A549 (cell line): ENCODE data around the gene POLR1E. TPM values are rescaled to one million over a fixed set of nuclear protein-coding genes. Genes with fewer than 3 reads are reported as not detected.
"Not testable (repeated sequence)": the region's sequence is repeated elsewhere in the genome, so short reads cannot be mapped to it uniquely, and the experiment has no call there.

ENCODE experiments used
- ATAC-seq, 2 experiments: fragments of 200-7000 bp in 1 of 2; fragments of >200 bp in 1 of 2; cut with Nextera tagmentation in 1 of 2; cut with Tn5 transposase in 1 of 2; 3 replicates each; pipeline versions ENCODE4 v1.8.0 to v1.9.1; 2018 to 2020; ENCODE audit warnings: mild to moderate bottlenecking in 1 of 2, moderate library complexity in 1 of 2
- CTCF ChIA-PET: fragments of 300-600 bp; sonication (Branson Sonifier 250); formaldehyde crosslinking; extraction: SDS; loops from one replicate; lab custom pipeline; 2021; ENCODE audit warnings: antibody characterized with exemption, inconsistent platforms; lab: Yijun Ruan, JAX
- POLR2A ChIA-PET: fragments of 350-600 bp; formaldehyde crosslinking; extraction: SDS; loops from one replicate; lab custom pipeline; 2021; ENCODE audit warnings: antibody characterized with exemption, inconsistent platforms; lab: Yijun Ruan, JAX
- DNase-seq, 2 experiments: peaks; one replicate each; pipeline versions ENCODE4 v3.0.0 to v3.0.0-alpha.2; 2011 to 2016; ENCODE audit warnings: low read depth in 1 of 2, low spot score in 1 of 2
- FAIRE-seq: peaks from 2 replicates; lab custom pipeline; 2011; peaks lifted over from hg19 to GRCh38; lab: Jason Lieb, UNC
- H3K27ac ChIP-seq, 2 experiments: fragments of >200 bp; sonication (Bioruptor Twin); formaldehyde crosslinking; 3 replicates each; pipeline ENCODE4 v1.5.1; 2016 to 2017
- H3K4me1 ChIP-seq: fragments of >200 bp; sonication (Bioruptor Twin); formaldehyde crosslinking; 3 replicates; pipeline ENCODE4 v1.6.1; 2016
- H3K4me2 ChIP-seq: fragments of >200 bp; sonication (Bioruptor Twin); formaldehyde crosslinking; 3 replicates; pipeline ENCODE4 v1.6.1; 2016
- H3K4me3 ChIP-seq: fragments of >200 bp; sonication (Bioruptor Twin); formaldehyde crosslinking; 3 replicates; pipeline ENCODE4 v1.5.1; 2016
- H3K9me3 ChIP-seq: fragments of >200 bp; sonication (Bioruptor Twin); formaldehyde crosslinking; 3 replicates; pipeline ENCODE4 v1.6.1; 2016
- ELK1 ChIP-seq: fragments of 150-350 bp; IDR thresholded peaks from 2 replicates; pipeline ENCODE4 v1.6.1; 2014; ENCODE audit warnings: low read depth, mild to moderate bottlenecking, low read length
- FOSB ChIP-seq: fragments of 250-450 bp; sonication (Bioruptor Pico); IDR thresholded peaks from 2 replicates; pipeline ENCODE4 v1.5.0; 2020; ENCODE audit warnings: mild to moderate bottlenecking, moderate library complexity
- FOSL2 ChIP-seq, 2 experiments: fragments of 450-650 bp in 1 of 2; fragments of >200 bp in 1 of 2; sonication (Bioruptor Twin) in 1 of 2; formaldehyde crosslinking; IDR thresholded peaks; 2 replicates each; pipeline versions ENCODE4 v1.5.0 to v1.6.1; 2016 to 2020; ENCODE audit warnings: mild to moderate bottlenecking in 1 of 2, moderate library complexity in 1 of 2
- GATA3 ChIP-seq: IDR thresholded peaks from 2 replicates; pipeline ENCODE4 v1.6.1; 2012; ENCODE audit warnings: borderline replicate concordance
- HEYL ChIP-seq: fragments of 250-450 bp; sonication (Bioruptor Pico); IDR thresholded peaks from 2 replicates; pipeline ENCODE4 v1.8.0; 2021; ENCODE audit warnings: mild to moderate bottlenecking, moderate library complexity
- JUN ChIP-seq, 2 experiments: fragments of >200 bp; sonication (Bioruptor Twin); formaldehyde crosslinking; IDR thresholded peaks; 2 replicates in 1 of 2; 3 replicates in 1 of 2; pipeline ENCODE4 v1.6.1; 2016 to 2017
- KDM1A ChIP-seq: fragments of 200-600 bp; sonication (generic); IDR thresholded peaks from 2 replicates; pipeline ENCODE4 v1.6.1; 2016; ENCODE audit warnings: low read depth, mild to moderate bottlenecking
- MAFK ChIP-seq: fragments of 450-650 bp; IDR thresholded peaks from 2 replicates; pipeline ENCODE4 v1.6.1; 2014; ENCODE audit not compliant: partially characterized antibody
- MAX ChIP-seq: IDR thresholded peaks from 2 replicates; pipeline ENCODE4 v1.6.1; 2012
- PHF8 ChIP-seq: fragments of 200-600 bp; sonication (generic); IDR thresholded peaks from 2 replicates; pipeline ENCODE4 v1.6.1; 2016; ENCODE audit warnings: low read depth, mild to moderate bottlenecking, antibody characterized with exemption, moderate library complexity, borderline replicate concordance
- POLR2A ChIP-seq: IDR thresholded peaks from 2 replicates; pipeline ENCODE4 v1.6.1; 2012; ENCODE audit warnings: mild to moderate bottlenecking, low read length
- RAD21 ChIP-seq, 2 experiments: fragments of >200 bp in 1 of 2; sonication (Bioruptor Twin) in 1 of 2; formaldehyde crosslinking in 1 of 2; IDR thresholded peaks in 1 of 2; conservative IDR thresholded peaks in 1 of 2; 2 replicates in 1 of 2; 3 replicates in 1 of 2; pipeline ENCODE4 v1.6.1; 2012 to 2018; ENCODE audit warnings: inconsistent platforms in 1 of 2
- RNF2 ChIP-seq: fragments of 200-600 bp; sonication (generic); IDR thresholded peaks from 2 replicates; pipeline ENCODE4 v1.6.1; 2016; ENCODE audit warnings: low read depth, mild to moderate bottlenecking, antibody characterized with exemption, moderate library complexity, borderline replicate concordance
- SREBF2 ChIP-seq: fragments of 450-650 bp; IDR thresholded peaks from 2 replicates; pipeline ENCODE4 v1.6.1; 2014; ENCODE audit warnings: mild to moderate bottlenecking, moderate library complexity
- TFCP2L1 ChIP-seq: fragments of 250-450 bp; sonication (Bioruptor Pico); IDR thresholded peaks from 2 replicates; pipeline ENCODE4 v1.5.0; 2021; ENCODE audit warnings: mild to moderate bottlenecking
- TP53 ChIP-seq: fragments of 250-450 bp; sonication (Bioruptor Pico); IDR thresholded peaks from 2 replicates; pipeline ENCODE4 v1.5.0; 2021; ENCODE audit warnings: mild to moderate bottlenecking, moderate library complexity
- USF2 ChIP-seq: fragments of 450-650 bp; IDR thresholded peaks from 2 replicates; pipeline ENCODE4 v1.6.1; 2014; ENCODE audit warnings: antibody characterized with exemption
- ZC3H11A ChIP-seq: fragments of 450-650 bp; IDR thresholded peaks from 2 replicates; pipeline ENCODE4 v1.6.1; 2014; ENCODE audit warnings: antibody characterized with exemption, mild to moderate bottlenecking
- ZFP36 ChIP-seq: fragments of 450-650 bp; IDR thresholded peaks from 2 replicates; pipeline ENCODE4 v1.6.1; 2014; ENCODE audit warnings: borderline replicate concordance; ENCODE audit not compliant: partially characterized antibody
- ZNF302 ChIP-seq: fragments of 250-450 bp; sonication (Bioruptor Pico); IDR thresholded peaks from 2 replicates; pipeline ENCODE4 v1.9.0; 2021; ENCODE audit warnings: inconsistent platforms, mild to moderate bottlenecking, moderate library complexity
- ZSCAN20 ChIP-seq: fragments of 250-450 bp; sonication (Bioruptor Pico); IDR thresholded peaks from 2 replicates; pipeline ENCODE4 v1.8.0; 2022; ENCODE audit warnings: mild to moderate bottlenecking, moderate library complexity
- WGBS: methylation state at CpG from one replicate; pipeline ENCODE4 v1.1.6; 2017; ENCODE audit errors: missing lambda C conversion rate; 5-methylcytosine and 5-hydroxymethylcytosine counted together
- polyA plus RNA-seq, 4 experiments: library from polyadenylated mRNA; depleted of rRNA in 3 of 4; stranded (reverse); fragments of >200 nt; fragmentation: RNase III in 1 of 4; extraction: RNeasy Plus Mini Kit Qiagen cat#74134 plus additional on column Dnase treatment in 1 of 4; gene quantifications; 2 replicates in 3 of 4; 3 replicates in 1 of 4; pipeline ENCODE4 v1.2.3, GENCODE V29; 2011 to 2017
- TF ChIP-seq, protein P1 (sequence below): fragments of 200-600 bp; sonication (generic); IDR thresholded peaks from 2 replicates; pipeline ENCODE4 v1.6.1; 2016; ENCODE audit warnings: antibody characterized with exemption, mild to moderate bottlenecking, moderate library complexity

The POLR1E gene
- polyA plus RNA-seq, 2 of the 4 experiments (the other 2 are of a cell fraction): 41.9 to 47.2 TPM

DNA sequence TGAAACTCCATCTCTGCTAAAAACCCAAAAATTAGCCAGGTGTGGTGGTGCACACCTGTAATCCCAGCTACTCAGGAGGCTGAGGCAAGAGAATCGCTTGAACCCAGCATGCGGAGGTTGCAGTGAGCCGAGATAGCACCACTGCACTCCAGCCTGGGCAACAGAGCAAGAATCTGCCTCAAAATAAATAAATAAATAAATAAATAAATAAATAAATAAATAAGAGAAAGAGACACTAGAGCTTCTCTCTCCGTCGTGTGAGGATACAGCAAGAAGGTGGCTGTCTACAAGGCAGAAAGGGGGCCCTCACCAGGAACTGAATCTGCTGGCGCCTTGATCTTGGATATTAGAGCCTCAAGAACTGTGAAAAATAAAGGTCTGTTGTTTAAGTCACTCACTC, 11.8 kb upstream of the POLR1E start:
- TF ChIP-seq ZC3H11A: peak; percentile 62
- H3K9me3 ChIP-seq: peaks cover 25% of the 10 kb centered on the region
- DNase-seq, ATAC-seq, FAIRE-seq, POLR2A ChIA-PET, H3K4me2 ChIP-seq, H3K4me3 ChIP-seq: not testable (repeated sequence)
- WGBS: 56% methylated on average over 6 of the region's 6 CpGs
- CTCF ChIA-PET: interaction anchor here (0.7 to 1.0 kb wide), 2 partner anchors 8 to 562 kb away, joined by 4 to 5 read pairs; no protein-coding TSS in a partner anchor
- peak overlapping the region in 1 of 2 experiments; percentile 94; a peak in 4 of 6 replicates for H3K27ac ChIP-seq
- H3K4me1 ChIP-seq: peaks cover 32% of the 10 kb centered on the region

DNA sequence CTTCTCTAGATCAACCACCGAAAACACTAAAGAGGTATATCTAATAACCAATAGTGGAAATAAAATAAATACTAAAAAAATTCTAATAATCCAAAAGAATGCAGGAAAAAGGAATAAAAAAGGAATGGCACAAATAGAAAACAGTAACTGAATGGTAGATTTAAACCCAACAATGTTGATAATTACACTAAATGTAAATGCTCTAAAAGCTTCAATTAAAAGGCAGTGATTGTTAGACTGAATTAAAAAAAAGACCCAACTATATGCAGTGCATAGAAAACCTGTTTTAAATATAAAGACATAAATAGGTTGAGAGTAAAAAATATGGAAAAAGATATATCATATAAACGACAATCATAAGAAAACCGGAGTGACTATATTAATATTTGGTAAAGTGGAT, 11.3 kb upstream of the POLR1E start:
- H3K4me3 ChIP-seq: no peak overlapping the region
- POLR2A ChIA-PET: no interaction called here
- no peak; the same call in 1 of the 2 replicates for TF ChIP-seq KDM1A
- TF ChIP-seq TP53 (CRISPR knock-in tag): no peak
- TF ChIP-seq ZNF302 (CRISPR knock-in tag): no peak
- peak; percentile 58; the same call in 1 of the 2 replicates for TF ChIP-seq ZSCAN20 (CRISPR knock-in tag)
- TF ChIP-seq HEYL (CRISPR knock-in tag): 0 out of 2 replicates have a peak, but pooled peaks have one; percentile 21
- TF ChIP-seq, protein P1, sequence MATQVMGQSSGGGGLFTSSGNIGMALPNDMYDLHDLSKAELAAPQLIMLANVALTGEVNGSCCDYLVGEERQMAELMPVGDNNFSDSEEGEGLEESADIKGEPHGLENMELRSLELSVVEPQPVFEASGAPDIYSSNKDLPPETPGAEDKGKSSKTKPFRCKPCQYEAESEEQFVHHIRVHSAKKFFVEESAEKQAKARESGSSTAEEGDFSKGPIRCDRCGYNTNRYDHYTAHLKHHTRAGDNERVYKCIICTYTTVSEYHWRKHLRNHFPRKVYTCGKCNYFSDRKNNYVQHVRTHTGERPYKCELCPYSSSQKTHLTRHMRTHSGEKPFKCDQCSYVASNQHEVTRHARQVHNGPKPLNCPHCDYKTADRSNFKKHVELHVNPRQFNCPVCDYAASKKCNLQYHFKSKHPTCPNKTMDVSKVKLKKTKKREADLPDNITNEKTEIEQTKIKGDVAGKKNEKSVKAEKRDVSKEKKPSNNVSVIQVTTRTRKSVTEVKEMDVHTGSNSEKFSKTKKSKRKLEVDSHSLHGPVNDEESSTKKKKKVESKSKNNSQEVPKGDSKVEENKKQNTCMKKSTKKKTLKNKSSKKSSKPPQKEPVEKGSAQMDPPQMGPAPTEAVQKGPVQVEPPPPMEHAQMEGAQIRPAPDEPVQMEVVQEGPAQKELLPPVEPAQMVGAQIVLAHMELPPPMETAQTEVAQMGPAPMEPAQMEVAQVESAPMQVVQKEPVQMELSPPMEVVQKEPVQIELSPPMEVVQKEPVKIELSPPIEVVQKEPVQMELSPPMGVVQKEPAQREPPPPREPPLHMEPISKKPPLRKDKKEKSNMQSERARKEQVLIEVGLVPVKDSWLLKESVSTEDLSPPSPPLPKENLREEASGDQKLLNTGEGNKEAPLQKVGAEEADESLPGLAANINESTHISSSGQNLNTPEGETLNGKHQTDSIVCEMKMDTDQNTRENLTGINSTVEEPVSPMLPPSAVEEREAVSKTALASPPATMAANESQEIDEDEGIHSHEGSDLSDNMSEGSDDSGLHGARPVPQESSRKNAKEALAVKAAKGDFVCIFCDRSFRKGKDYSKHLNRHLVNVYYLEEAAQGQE: no peak
- TF ChIP-seq, all 56 proteins: peak for 2
- DNase-seq (no peak), FAIRE-seq (no peak), ATAC-seq (no peak)
- Histone ChIP-seq H3K4me2 (no peak overlapping the region), H3K9me3 (peaks cover 25% of the 10 kb centered on the region), H3K4me1 (peaks cover 32% of the 10 kb centered on the region), H3K27ac (peak overlapping the region in 1 of 2 experiments; percentile 94; a peak in 1 of 6 replicates)
- whole genome bisulfite sequencing: 70% methylated on average over 3 of the region's 3 CpGs
- CTCF ChIA-PET: no interaction called here

DNA sequence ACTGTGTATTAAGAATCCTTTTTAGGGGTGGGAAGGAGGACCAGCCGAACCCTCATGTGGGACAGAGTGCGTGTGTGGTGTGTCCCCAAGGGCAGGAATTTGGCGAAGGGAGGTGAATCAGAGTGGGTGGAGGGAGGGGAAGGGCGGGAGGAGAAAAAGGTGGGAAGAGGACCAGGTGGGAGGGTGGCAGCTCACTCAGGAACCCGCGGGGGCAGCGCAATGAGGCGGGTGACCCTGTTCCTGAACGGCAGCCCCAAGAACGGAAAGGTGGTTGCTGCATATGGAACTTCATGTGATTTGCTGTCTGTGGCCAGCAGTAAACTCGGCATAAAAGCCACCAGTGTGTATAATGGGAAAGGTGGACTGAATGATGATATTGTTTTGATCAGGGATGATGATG, 8.8 kb upstream of the POLR1E start:
- CTCF ChIA-PET: interaction anchor here (1.5 kb wide), 1 partner anchor 886 kb away, joined by 3 read pairs; no protein-coding TSS in a partner anchor
- ATAC-seq: no peak
- Histone ChIP-seq H3K4me2 (peak overlapping the region; percentile 52), H3K9me3 (peaks cover 25% of the 10 kb centered on the region), H3K4me1 (peaks cover 25% of the 10 kb centered on the region), H3K4me3 (no peak overlapping the region), H3K27ac (peak overlapping the region in 1 of 2 experiments; percentile 64; a peak in 3 of 6 replicates)
- whole genome bisulfite sequencing: 88% methylated on average over 11 of the region's 11 CpGs
- POLR2A ChIA-PET: no interaction called here
- TF ChIP-seq ELK1: no peak
- TF ChIP-seq ZFP36: no peak
- TF ChIP-seq GATA3: no peak
- no peak for TF ChIP-seq RAD21 (conservative IDR thresholded peaks at IDR 0.05 in 1 of 2, IDR thresholded peaks at IDR 0.05 in 1 of 2)
- TF ChIP-seq TP53 (CRISPR knock-in tag): no peak
- no peak for TF ChIP-seq FOSL2 (IDR thresholded peaks at IDR 0.05)
- TF ChIP-seq FOSL2 (CRISPR knock-in tag; IDR thresholded peaks at IDR 0.05): no peak
- no peak for TF ChIP-seq PHF8
- no peak for TF ChIP-seq SREBF2
- TF ChIP-seq TFCP2L1 (CRISPR knock-in tag): no peak
- TF ChIP-seq RNF2: no peak
- TF ChIP-seq JUN (IDR thresholded peaks at IDR 0.05): no peak
- TF ChIP-seq USF2: no peak
- no peak for TF ChIP-seq FOSB (CRISPR knock-in tag)
- no peak for TF ChIP-seq MAFK
- no peak for TF ChIP-seq ZC3H11A
- TF ChIP-seq MAX: no peak
- TF ChIP-seq POLR2A: no peak
- FAIRE-seq: no peak
- no peak for DNase-seq
